Activated CD4-positive, alpha-beta T cell treated with anti-CD3 and anti-CD28 coated beads, Interleukin-2, amount 50 U/mL, for 4 hours (primary cell): ENCODE data around the gene FAM217A.

Experiments used
- DNase-seq, 2 experiments: peaks; one replicate each; pipeline ENCODE4 v3.0.0-alpha.2; 2020

FAM217A gene

DNA sequence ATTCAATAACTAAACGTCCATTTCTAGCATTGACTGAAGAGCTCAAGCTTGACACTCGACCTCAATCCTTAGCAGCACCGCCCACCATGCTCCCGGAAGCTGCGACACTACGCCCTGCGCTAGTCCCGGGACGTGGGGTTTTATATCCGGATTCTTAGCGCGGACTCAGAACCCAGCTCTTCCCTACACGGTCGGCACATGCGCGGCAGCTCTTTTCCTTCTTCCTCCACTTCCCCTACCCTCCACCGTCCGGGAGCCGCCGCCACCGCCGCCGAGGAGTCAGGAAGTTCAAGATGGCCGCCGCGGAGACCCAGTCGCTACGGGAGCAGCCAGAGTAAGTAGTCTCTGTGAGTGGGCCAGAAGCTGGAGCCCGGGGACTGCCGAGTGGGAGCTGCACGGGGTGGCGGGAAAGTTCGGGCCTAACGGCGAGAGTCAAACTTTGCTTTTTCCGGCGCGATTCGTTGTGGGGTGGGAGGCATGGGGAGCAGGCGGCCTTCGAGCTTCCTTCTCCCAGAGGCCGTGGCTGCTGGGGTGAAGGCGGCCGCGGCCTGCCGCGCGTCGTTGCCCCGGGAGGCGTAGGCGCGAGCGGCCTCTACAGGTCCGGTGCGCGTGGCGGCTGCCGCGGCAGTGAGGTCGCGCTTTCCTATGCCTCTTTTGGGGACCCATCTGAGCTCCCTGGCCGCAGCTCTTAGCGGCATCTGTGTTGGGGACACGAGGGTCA is 57.6 kb downstream of the FAM217A start:
- DNase-seq = peak; percentile 82 to 84

DNA sequence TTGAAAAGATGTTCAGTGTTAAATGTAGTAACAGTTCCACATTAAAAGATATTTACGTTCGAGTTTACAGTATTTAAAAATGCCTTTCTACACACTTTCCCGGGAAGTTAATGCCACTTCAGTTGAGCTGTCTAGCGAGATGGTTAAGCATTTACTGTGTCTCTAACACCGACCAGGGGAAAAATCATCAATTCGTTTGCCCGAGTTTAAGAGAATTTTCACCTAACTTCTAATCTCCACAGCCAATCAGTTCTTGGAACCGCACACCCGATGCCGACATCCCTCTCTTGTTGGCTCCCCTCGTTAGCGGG is 58.2 kb downstream of the FAM217A start:
- no peak for DNase-seq

DNA sequence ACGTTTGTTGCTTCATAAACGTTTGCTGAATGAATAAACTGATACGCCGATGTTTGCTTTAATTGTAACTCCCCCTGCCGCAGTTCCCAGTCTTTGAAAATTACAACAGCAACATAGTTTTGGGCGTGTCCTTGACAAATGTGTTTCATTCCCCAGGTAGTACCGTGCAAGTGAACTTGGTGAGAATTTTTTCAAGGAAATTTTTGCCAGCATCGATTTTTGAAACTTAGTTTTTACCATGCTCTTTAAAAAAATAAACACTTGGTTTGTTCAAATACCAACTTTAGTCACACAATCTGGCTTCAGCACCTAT is 60.1 kb downstream of the FAM217A start:
- DNase-seq = no peak
